ENCODE data around the gene PTPDC1.

- TF ChIP-seq POLR2A (IDR thresholded peaks at IDR 0.05; ENCODE audit: low read length) (no peak), GATA1 (IDR thresholded peaks at IDR 0.05; ENCODE audit: low read depth, low read length) (no peak)
These were observed 56.1 kb downstream of the PTPDC1 start for GRCh38 chr9:94140418-94140780.
